Tibial nerve (tissue), 3 donors: ENCODE results near the gene RARS1.

Experiments
- POLR2A ChIP-seq, 2 donors: fragments of 450-650 bp; IDR thresholded peaks; one replicate each; pipeline ENCODE4 v1.6.1; 2017; ENCODE audit warnings: antibody characterized with exemption in 2 of 2, mild to moderate bottlenecking in 2 of 2, moderate library complexity in 2 of 2
- TF ChIP-seq, protein P1 (sequence below), 5 experiments: fragments of 200-600 bp in 3 of 5; fragments of 450-650 bp in 2 of 5; sonication (generic) in 3 of 5; IDR thresholded peaks; one replicate each; pipeline ENCODE4 v1.5.1; 2016 to 2019; ENCODE audit warnings: antibody characterized with exemption in 5 of 5, mild to moderate bottlenecking in 3 of 5, moderate library complexity in 2 of 5

DNA sequence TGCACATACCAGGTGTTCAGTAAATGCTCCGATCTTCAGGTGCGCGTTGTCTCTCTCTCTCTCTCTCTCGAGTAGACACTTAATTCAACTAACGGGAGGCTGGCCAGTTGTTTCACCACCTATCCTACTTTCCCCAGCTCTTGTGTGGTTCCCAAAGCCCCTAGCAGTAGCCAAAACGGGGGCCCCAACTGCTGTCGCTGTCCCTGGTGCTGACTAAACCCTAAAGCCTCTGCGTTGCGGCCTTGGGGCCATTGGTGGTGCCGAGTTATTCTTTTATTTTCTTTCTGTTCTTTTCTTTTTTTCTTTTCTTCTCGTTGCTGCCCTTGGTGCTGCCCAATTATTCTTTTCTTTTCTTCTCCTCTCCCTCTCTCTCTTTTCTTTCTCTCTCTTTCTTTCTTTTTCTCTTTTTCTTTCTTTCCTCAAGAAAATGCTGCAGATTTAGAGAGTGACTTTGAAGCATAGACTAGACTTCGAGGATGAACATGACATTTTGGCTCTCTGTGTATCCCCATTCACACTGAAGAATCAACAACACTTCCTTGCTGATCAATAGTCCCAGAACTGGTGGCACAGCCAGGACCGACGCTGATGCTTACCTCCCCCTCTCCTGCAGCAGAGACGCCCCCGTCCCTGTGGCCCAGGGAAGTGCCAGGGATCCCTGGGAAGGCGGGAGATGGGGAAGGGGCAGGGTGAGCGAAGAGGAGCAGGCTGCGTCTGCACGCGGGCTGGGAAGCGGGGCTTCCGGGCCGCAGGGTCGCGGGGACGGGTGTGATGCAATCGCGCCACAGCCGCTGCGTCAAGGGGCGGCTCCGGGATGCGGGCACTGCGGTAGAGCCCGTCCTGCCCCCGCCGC, 42.5 kb downstream of the RARS1 start, which contains the start of gene FBLL1:
- TF ChIP-seq, protein P1, sequence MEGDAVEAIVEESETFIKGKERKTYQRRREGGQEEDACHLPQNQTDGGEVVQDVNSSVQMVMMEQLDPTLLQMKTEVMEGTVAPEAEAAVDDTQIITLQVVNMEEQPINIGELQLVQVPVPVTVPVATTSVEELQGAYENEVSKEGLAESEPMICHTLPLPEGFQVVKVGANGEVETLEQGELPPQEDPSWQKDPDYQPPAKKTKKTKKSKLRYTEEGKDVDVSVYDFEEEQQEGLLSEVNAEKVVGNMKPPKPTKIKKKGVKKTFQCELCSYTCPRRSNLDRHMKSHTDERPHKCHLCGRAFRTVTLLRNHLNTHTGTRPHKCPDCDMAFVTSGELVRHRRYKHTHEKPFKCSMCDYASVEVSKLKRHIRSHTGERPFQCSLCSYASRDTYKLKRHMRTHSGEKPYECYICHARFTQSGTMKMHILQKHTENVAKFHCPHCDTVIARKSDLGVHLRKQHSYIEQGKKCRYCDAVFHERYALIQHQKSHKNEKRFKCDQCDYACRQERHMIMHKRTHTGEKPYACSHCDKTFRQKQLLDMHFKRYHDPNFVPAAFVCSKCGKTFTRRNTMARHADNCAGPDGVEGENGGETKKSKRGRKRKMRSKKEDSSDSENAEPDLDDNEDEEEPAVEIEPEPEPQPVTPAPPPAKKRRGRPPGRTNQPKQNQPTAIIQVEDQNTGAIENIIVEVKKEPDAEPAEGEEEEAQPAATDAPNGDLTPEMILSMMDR (IDR thresholded peaks at IDR 0.05) = no peak
- no peak for TF ChIP-seq POLR2A (IDR thresholded peaks at IDR 0.05)
